NCI-H2196 treated with DMSO at 0.1 percent for 48 hours (cell line): ENCODE data around the gene CEP135.
"Not testable (repeated sequence)": the region's sequence is repeated elsewhere in the genome, so short reads cannot be mapped to it uniquely, and the experiment has no call there.

Experiments used
- DNase-seq: peaks from one replicate; lab custom pipeline; 2025; ENCODE audit not compliant: unreplicated experiment; lab: John Stamatoyannopoulos, UW

Gene CEP135

GRCh38 chr4:56072730-56073129, 124.0 kb downstream of the CEP135 start:
- not testable (repeated sequence) for DNase-seq

DNA sequence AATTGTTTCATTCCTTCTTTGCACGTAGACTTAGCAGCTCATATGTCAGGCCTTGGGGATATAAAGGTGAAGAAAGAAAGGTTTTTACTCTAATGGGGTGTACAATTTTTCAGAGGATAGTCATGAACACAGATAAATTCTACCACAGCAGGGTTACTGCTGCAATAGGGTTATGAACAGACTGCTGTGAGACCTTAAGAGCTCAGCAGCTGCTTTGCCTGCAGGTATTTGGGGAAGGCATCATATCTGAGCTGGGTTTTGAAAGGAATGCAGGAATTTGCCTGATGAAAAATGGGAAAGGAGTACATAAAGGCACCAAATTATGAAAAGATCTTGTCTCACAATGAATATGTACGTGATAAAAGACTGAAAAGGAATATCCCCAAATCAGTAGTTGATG, 128.9 kb downstream of the CEP135 start:
- DNase-seq, result no peak

DNA sequence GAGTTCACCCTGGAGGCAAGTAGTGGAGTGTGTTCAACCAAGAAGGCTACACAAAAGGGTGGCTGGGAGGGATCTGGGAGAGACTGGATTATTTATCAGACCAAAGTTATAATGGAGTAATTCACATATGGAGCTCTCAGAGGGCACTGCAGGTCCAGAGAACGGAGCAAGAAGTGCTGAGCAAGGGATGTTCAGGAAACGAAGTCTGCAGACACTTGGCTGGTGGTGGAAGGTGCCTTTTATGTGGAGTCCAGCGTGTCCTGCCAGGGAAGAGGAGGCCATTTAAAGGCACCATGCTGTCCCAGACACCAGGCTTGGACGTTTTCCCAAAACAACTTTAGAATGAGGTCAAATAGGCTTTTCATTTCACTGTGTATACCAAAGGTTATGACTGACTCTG, 130.1 kb downstream of the CEP135 start:
- no peak for DNase-seq

DNA sequence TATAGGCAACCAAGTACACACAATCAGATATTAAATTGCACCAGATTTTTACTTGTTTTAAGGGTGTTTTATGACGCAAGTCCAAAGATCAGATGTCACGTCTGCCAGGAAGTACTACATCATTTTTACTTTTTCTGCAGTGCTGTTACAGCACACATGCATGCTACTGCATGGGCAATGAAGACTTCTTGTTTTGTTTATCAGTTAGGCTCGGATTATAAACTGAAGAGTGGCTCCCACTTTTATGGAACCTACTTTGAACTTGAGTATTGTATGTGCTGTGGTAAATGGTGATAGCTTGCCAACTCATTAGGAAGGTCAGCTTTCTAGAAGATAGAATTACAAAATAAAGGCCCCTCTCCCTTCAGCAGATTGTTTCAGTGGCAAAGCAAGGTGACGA, 131.6 kb downstream of the CEP135 start:
- no peak for DNase-seq

DNA sequence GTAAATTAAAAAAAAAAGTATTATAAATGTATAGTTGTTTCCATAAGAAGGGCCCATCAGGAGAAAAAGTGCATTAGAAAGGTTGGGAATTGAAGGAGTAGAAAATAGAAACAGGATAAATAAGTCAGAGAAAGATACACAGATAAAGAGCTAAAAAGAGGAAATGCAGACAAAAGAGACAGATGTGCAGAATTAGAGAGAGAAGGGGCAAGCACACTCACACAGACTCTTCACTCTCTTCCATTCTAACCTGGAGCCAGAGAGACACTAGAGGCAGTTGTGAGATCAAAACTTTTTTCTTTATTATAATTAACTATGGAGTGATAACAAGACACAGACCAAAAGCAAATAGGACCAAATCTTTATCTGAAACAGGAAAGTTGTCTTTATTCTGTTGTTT, 134.1 kb downstream of the CEP135 start:
- no peak for DNase-seq
